GM23248 (cell line): ENCODE data around the gene CFTR.

Source experiments
- EZH2 ChIP-seq: fragments of 200-600 bp; sonication (generic); IDR thresholded peaks from 2 replicates; pipeline ENCODE4 v1.6.1; 2018; ENCODE audit warnings: antibody characterized with exemption, mild to moderate bottlenecking; ENCODE audit not compliant: insufficient read depth, poor library complexity, severe bottlenecking
- EZH2phosphoT487 ChIP-seq: fragments of 200-600 bp; sonication (generic); IDR thresholded peaks from 2 replicates; pipeline ENCODE4 v1.6.1; 2018; ENCODE audit warnings: antibody characterized with exemption, moderate library complexity, mild to moderate bottlenecking, low read depth; ENCODE audit not compliant: insufficient read depth

DNA sequence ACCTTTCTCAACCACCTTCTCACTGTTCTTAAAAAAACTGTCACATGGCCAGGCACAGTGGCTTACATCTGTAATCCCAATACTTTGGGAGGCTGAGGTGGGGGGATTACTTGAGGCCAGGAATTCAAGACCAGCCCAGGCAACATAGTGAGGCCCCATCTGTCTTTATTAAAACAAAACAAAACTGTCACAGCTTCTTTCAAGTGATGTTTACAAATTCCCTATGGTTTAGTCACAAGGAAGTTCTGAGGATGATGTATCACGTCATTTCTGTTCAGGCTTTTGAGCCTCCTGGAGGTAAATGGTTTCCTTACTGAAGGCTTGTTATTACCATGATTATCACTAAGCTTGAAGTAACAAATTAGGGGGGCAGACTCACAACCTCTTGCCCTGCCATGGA is 186.2 kb downstream of the CFTR start:
- TF ChIP-seq EZH2 (no peak), EZH2phosphoT487 (no peak)
